ENCODE data around the gene TTLL11. TPM values are rescaled to one million over a fixed set of nuclear protein-coding genes. Genes with fewer than 3 reads are reported as not detected.

Gene TTLL11
- polyA plus RNA-seq, 3 donors from 2014 or later, result 3.1 to 8.3 (median 5.6) TPM

DNA sequence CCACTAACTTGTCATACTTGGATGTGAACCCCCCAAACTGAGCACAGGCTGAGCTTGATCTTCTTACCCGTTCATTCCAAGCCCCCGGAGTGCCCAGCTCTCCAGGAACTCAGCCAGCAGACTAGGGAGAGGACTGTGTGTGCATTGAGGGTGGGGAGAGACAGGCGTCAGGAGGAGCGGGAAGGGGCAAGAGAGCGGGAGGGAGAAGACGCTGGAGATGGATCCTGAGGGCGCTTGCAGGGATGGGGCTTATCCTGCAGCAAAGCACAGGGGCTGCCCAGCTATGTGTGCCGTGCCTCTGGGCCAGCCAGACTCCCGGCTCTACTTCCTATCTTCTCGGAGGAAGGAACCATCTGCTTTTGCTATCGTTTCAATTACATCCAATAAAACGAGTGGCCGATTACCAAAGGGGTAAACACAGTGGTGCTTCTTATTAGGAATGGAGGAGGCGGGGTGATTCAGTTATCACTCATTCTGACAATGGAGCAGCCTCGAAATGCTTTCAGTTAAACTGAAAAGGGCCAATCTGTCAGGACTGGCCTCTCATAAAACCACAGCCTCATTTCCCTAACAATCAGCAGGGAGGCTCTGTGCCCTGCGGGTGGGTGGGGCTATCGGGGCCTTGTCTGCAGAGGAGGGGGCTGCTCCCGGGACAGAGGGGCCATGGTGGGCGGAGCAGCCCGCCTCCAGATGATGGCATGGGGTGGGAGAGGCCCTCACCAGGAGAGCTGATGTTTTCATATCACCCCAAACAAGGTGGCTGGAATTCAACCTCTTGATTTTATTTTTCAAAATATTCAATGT lies 273.5 kb downstream of the TTLL11 start:
- Mint-ChIP-seq H3K36me3 (no peaks in the 10 kb centered on the region), H3K4me1 (no peaks in the 10 kb centered on the region), H3K27me3 (ENCODE audit: low read depth in 3 of 3) (peaks cover 0 to 4% (median 4%) of the 10 kb centered on the region in 3 donors), H3K9me3 (no peaks in the 10 kb centered on the region), H3K27ac (no peak overlapping the region), H3K4me3 (no peak overlapping the region)
- no peak for DNase-seq

DNA sequence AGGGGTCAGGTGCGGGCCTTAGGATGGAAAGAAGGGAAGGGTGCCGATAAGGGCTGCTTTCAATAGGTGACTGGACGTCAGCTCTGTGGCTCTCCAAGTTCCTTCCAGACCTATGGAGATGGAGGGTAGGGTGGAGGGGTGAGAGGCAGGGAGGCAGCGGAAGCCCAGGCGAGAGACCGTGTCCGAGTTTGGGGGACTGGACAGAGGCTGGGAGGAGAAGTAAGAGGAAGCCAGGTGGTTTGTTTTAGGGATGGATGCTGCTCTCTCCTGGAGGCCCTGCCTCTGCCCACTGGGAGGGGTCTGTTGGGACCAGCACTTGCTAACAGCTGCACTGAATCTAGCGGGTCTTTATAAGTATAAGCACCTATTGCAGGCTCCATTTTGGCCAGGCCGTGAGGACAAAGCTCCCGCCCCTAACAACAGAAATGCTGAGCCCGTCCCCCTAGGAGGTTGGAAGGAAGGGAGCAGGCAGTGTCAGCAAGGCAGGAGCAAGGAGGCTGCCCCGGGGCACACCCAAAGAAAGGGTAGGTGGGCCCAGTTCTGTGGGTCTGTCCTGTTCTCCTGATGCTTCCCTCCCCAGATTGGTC lies 274.2 kb downstream of the TTLL11 start:
- H3K4me3 Mint-ChIP-seq, result no peak overlapping the region
- no peaks in the 10 kb centered on the region for H3K4me1 Mint-ChIP-seq
- H3K36me3 Mint-ChIP-seq, result no peaks in the 10 kb centered on the region
- DNase-seq, result no peak
- H3K27ac Mint-ChIP-seq, result no peak overlapping the region
- peaks cover 0 to 4% (median 4%) of the 10 kb centered on the region in 3 donors for H3K27me3 Mint-ChIP-seq (ENCODE audit: low read depth in 3 of 3)
- no peaks in the 10 kb centered on the region for H3K9me3 Mint-ChIP-seq

DNA sequence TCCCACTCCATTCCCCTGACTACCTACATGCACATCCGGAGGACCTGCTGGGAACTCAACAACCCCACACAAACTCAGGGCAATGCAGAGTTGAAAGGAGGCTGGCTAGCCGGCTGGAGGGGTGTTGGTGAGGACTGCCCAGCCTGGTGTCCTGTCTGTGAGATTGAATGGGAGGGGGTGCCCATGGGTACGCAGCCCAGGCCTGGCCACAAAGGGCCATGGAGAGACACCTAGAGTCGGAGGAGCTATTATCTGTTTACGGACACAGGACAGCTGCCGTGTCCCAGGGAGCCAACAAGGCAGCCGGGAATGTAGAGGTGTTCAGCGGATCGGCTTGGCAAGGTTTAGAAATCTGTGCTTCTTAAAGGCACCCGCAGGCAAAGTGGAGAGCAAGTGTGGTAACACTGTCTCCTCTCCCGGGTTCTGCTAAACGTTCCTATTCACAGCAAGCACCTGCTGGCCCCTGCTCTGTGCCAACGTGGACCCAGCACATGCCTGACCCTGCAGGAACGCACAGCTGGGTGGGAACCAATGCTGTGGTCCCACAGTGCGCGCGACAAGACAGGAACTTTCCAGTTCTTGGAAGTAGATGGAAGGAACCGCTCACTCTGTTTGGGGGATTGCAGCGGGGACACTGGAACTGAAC lies 275.0 kb downstream of the TTLL11 start:
- Mint-ChIP-seq H3K9me3 (no peaks in the 10 kb centered on the region), H3K4me3 (no peak overlapping the region), H3K36me3 (no peaks in the 10 kb centered on the region), H3K4me1 (no peaks in the 10 kb centered on the region), H3K27me3 (ENCODE audit: low read depth in 3 of 3) (peaks cover 0 to 4% (median 3%) of the 10 kb centered on the region in 3 donors), H3K27ac (no peak overlapping the region)
- no peak for DNase-seq

DNA sequence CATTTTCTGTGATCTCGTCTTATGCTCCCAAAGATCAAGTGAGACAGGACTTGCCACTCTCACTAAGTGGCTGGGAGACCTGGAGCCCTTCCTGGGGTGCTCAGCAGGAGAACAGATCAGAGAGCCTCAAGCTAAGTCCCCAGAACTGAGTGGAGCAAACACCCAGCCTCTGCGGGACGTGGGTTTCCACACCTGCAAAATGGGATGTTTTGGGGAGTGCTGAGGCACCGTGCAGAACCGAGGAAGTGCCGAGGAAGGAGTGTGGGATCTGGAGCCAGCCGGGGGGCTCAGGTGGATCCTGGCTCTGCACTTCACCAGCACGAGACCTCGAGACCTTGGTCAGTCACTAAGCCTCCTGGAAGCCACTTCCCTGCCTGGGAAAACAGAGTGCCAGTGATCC lies 275.6 kb downstream of the TTLL11 start:
- Mint-ChIP-seq H3K4me1 (no peaks in the 10 kb centered on the region), H3K36me3 (no peaks in the 10 kb centered on the region), H3K27me3 (ENCODE audit: low read depth in 3 of 3) (peaks cover 0 to 4% (median 3%) of the 10 kb centered on the region in 3 donors), H3K4me3 (no peak overlapping the region), H3K9me3 (no peaks in the 10 kb centered on the region), H3K27ac (no peak overlapping the region)
- no peak for DNase-seq

DNA sequence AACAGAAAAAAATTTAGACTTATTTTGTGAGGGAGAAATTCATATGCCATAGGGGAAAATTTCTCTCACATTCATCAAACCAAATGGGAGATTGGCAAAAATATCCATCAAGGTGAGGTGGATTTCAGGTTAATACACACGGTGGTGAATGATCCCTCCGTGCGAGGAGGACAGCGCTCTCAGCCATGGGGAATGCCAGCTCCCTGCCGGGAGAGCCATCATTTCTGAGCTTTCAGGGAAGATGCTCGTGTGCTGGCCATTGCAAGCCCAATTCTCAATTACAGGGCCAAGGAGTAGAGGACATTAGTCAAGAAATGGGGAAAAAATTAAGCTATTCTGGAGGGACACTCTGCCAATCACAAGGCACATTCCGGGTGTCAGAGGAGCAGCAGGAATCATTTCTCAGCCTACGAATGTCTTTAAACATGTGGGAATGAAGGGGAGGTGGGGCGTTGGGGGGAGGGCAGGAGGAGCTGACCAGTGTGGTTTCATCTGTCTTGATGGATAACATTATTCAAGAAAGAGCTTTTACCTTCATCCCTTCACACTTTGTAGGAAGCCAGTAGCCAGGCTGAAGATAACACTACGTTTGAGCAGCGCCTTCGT lies 276.2 kb downstream of the TTLL11 start:
- H3K27ac Mint-ChIP-seq, result no peak overlapping the region
- no peak for DNase-seq
- H3K4me3 Mint-ChIP-seq, result no peak overlapping the region
- no peaks in the 10 kb centered on the region for H3K4me1 Mint-ChIP-seq
- H3K36me3 Mint-ChIP-seq, result no peaks in the 10 kb centered on the region
- H3K9me3 Mint-ChIP-seq, result no peaks in the 10 kb centered on the region
- H3K27me3 Mint-ChIP-seq (ENCODE audit: low read depth in 3 of 3), result peaks cover 0 to 4% (median 3%) of the 10 kb centered on the region in 3 donors

DNA sequence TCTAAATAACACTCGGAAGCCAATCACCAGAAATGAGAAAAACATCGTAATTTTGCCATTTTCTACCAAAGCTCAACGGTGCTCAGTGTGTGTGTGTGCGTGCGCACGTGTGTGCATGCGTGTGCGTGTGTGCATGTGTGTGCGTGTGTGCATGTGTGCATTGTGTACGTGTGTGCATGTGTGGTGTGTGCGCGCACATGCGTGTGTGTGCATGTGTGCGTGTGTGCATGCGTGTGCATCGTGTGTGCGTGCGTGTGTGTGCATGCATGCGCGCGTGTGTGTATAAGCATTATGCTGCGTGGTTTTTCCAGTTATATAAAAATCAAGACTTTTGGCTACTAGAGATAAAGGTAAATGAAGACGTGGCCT lies 276.7 kb downstream of the TTLL11 start:
- Mint-ChIP-seq H3K36me3 (no peaks in the 10 kb centered on the region), H3K4me3 (no peak overlapping the region), H3K9me3 (no peaks in the 10 kb centered on the region), H3K27me3 (ENCODE audit: low read depth in 3 of 3) (peaks cover 0 to 4% (median 3%) of the 10 kb centered on the region in 3 donors), H3K27ac (no peak overlapping the region), H3K4me1 (no peaks in the 10 kb centered on the region)
- no peak for DNase-seq

DNA sequence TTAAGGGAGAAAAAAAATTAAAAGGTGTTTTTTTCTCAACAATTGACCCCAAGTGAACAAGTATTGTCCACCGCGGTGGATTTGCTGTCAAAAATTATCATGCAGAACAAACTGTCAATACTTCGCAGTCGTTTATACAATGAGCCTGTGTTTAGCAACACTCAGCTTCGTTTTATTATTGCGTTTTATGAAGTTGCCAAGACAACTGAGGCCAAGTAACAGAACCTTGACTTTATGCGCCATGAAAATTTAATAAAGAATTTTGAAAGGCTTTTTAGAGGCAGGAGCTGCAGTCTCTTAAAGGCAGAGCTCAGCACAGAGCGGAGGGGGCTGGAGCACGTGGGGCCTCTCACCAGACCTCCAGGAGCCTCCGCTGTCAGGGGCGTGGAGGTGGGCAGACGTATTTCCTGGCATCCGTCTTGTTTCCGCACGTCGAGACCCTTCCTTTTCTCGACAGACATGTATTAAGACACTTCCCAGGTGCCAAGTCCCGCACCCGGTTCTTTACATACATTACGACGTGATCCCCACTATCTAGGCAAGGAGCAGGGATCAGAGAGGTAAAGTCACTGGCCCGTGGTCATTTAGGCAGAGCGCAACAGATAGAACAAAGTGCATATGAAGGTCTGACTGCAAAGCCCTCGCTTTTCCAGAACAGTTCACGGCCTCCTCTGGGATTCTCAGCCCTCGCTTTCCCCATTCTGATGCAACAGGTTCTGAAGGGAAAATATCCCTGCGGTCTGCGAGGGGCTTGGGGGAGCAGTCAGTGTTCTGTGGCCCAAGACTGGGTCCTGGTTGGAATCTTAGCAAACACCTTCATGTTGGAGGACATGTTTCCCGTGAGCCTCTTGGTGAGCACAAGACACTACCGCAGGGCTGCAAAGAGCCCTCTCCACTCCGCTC lies 277.3 kb downstream of the TTLL11 start:
- Mint-ChIP-seq H3K27me3 (ENCODE audit: low read depth in 3 of 3) (peaks cover 0 to 4% (median 3%) of the 10 kb centered on the region in 3 donors), H3K4me1 (no peaks in the 10 kb centered on the region), H3K9me3 (no peaks in the 10 kb centered on the region), H3K27ac (no peak overlapping the region), H3K36me3 (no peaks in the 10 kb centered on the region), H3K4me3 (no peak overlapping the region)
- DNase-seq, result no peak

DNA sequence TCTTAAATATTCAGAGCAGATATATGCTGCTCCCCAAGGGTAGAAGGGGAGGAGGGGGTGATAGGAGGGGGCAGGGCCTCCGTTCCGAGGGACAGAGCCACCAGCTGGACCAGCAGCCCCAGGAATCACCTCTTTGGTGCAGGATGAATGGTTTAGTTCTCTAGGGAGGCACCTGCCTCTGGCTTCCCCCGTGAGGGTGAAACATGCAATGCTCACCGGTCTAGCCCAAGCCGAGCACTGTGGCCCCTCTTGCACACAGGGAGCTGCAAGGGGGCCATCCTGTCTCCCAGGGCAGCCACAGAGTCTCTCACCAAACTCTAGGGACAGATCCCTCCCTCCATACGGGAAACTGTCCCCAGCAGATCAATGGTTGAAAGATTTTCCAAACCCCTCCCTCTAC lies 278.0 kb downstream of the TTLL11 start:
- Mint-ChIP-seq H3K9me3 (no peaks in the 10 kb centered on the region), H3K4me1 (no peaks in the 10 kb centered on the region), H3K27ac (no peak overlapping the region), H3K4me3 (no peak overlapping the region), H3K36me3 (no peaks in the 10 kb centered on the region), H3K27me3 (ENCODE audit: low read depth in 3 of 3) (peaks cover 0 to 4% (median 3%) of the 10 kb centered on the region in 3 donors)
- DNase-seq, result no peak

DNA sequence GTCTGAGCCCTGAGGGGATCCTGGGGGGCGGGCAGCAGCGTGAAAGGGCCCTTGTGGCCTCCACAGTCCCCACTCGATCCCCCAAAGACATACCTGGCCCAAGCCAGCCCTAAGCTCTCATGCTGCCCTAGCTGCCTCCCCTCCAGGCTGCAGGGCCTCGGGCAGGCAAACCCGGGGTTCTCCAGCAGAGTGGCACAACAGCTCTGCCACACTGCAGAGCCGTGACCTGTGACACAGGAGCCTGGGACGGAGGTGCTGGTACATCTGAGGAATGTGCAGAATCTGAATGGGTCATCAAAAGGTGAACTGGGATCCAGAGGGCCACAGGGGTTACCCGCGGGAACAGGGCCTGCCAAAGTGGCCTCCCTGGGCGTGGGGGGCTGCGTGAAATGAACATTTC lies 278.5 kb downstream of the TTLL11 start:
- H3K9me3 Mint-ChIP-seq, result no peaks in the 10 kb centered on the region
- no peaks in the 10 kb centered on the region for H3K4me1 Mint-ChIP-seq
- no peaks in the 10 kb centered on the region for H3K36me3 Mint-ChIP-seq
- H3K27ac Mint-ChIP-seq, result no peak overlapping the region
- DNase-seq, result no peak
- no peak overlapping the region for H3K4me3 Mint-ChIP-seq
- peaks cover 0 to 4% (median 3%) of the 10 kb centered on the region in 3 donors for H3K27me3 Mint-ChIP-seq (ENCODE audit: low read depth in 3 of 3)

DNA sequence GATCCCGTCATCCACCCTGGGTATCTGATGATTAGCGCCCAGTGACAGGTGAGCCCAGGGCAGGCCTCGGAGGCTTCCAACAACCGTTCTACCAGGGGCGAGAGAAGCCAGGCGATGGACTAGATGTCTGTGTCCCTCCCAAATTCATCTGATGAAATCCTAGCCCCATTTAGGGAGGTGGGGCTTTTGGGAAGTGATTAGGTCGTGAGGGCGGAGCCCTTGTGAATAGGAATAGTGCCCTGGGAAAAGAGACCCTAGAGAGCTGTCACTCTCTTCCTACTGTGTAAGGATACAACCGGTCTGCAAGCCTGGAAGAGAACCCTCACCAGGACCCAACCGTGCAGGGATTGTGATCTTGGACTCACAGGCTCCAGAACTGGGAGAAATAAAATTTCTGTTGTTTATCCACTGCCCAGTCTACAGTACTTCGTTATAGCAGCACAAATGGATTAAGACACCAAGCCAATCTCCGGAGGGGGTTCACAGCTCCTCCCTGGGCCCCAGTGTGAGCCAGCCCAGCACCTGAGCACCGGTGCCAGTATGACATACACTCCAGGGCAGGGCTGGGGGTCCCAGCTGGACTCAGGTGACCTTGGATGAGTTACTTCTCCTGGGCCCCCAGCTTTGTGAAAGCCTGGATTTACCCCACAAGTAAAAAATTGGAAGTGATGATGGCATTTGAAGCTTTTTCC lies 279.4 kb downstream of the TTLL11 start:
- H3K4me3 Mint-ChIP-seq, result no peak overlapping the region
- H3K27ac Mint-ChIP-seq, result no peak overlapping the region

DNA sequence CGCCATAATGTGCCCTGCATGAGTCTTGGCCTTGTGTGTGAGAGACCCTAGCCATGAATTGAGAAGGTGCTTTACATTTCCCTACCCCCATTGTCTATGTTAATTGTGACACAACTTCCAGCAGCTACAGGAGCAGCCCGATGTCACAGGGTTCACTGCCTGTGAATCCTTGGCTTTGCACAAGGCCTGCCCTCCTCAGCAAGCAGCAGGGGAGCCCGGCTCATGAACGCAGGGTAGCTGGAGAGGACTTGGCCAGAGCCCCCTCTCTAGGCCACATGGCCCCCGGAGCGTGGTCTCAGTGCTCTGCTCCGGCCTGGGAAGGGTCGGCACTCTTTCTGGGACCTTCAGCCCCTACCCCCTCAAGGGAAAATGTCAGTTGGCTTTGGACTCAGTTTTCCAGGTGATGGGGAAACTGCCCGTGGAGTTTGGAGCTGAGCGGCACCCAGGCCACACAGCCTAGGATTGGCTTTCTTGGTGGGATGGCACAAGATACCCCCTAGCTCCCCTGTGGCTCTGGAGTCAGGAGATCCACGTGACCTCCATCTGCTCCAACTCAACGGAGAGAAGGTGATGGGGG lies 280.9 kb downstream of the TTLL11 start:
- no peak for DNase-seq

More for the DNA sequence above, 279.4 kb downstream of the TTLL11 start:
- Mint-ChIP-seq H3K4me1 (no peaks in the 10 kb centered on the region), H3K27me3 (ENCODE audit: low read depth in 3 of 3) (peaks cover 0 to 8% (median 3%) of the 10 kb centered on the region in 3 donors), H3K36me3 (no peaks in the 10 kb centered on the region), H3K9me3 (no peaks in the 10 kb centered on the region)
- DNase-seq, result no peak

DNA sequence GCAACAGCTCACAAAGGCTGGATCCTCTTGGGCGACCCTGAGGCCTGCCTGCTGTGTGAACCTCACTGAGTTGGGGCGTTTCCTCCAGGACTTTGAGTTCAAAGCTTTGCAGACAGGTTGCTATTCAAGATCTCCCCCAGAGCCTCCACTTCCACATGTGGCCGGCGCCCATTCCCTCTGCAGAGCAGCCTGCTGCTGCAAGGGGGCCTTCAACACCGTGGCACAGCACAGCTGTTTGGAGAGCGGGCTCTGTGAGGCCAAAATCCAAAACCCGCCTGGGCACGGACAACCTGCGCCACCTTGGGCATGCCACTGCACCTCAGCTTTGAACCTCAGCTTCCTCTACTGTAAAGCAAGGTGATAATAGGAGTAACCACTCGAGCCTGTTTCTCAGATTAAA lies 281.4 kb downstream of the TTLL11 start:
- Mint-ChIP-seq H3K36me3 (no peaks in the 10 kb centered on the region), H3K4me1 (no peaks in the 10 kb centered on the region), H3K9me3 (no peaks in the 10 kb centered on the region), H3K4me3 (no peak overlapping the region), H3K27me3 (ENCODE audit: low read depth in 3 of 3) (peaks cover 0 to 8% (median 0%) of the 10 kb centered on the region in 3 donors), H3K27ac (no peak overlapping the region)
- no peak for DNase-seq

More for the DNA sequence above, 280.9 kb downstream of the TTLL11 start:
- Mint-ChIP-seq H3K4me3 (no peak overlapping the region), H3K4me1 (no peaks in the 10 kb centered on the region), H3K27ac (no peak overlapping the region), H3K9me3 (no peaks in the 10 kb centered on the region), H3K27me3 (ENCODE audit: low read depth in 3 of 3) (peaks cover 0 to 8% (median 0%) of the 10 kb centered on the region in 3 donors), H3K36me3 (no peaks in the 10 kb centered on the region)

All from immature natural killer cell (primary cell).